ENCODE measurements around the gene HLCS.

HLCS gene

GRCh38 chr21:36968976-36969375 lies 2.5 kb upstream of the HLCS start:
- no peak for DNase-seq (ENCODE audit: low read depth)
- no peak overlapping the region for H3K4me3 ChIP-seq (ENCODE audit: control insufficient read depth, low read depth, low read length)
- no peak for TF ChIP-seq CTCF (conservative IDR thresholded peaks at IDR 0.05; ENCODE audit: control insufficient read depth, insufficient read depth, low read depth, low read length)

- TF ChIP-seq CTCF (conservative IDR thresholded peaks at IDR 0.05; ENCODE audit: control insufficient read depth, insufficient read depth, low read depth, low read length): no peak
- DNase-seq (ENCODE audit: low read depth): no peak
- no peak overlapping the region for H3K4me3 ChIP-seq (ENCODE audit: control insufficient read depth, low read depth, low read length)
Measured at GRCh38 chr21:36968414-36968813, 1.9 kb upstream of the HLCS start.

GRCh38 chr21:36966821-36967768 lies 626 bp upstream of the HLCS start:
- TF ChIP-seq CTCF (conservative IDR thresholded peaks at IDR 0.05; ENCODE audit: control insufficient read depth, insufficient read depth, low read depth, low read length): no peak
- peak; percentile 13 for DNase-seq (ENCODE audit: low read depth)
- H3K4me3 ChIP-seq (ENCODE audit: control insufficient read depth, low read depth, low read length): peak overlapping the region; percentile 57

- no peak for DNase-seq (ENCODE audit: low read depth)
- TF ChIP-seq CTCF (conservative IDR thresholded peaks at IDR 0.05; ENCODE audit: control insufficient read depth, insufficient read depth, low read depth, low read length): no peak
- H3K4me3 ChIP-seq (ENCODE audit: control insufficient read depth, low read depth, low read length): peak overlapping the region; percentile 68
Measured at GRCh38 chr21:36965720-36966065, 776 bp downstream of the HLCS start.

GRCh38 chr21:36964827-36965719 lies 1.4 kb downstream of the HLCS start:
- no peak for DNase-seq (ENCODE audit: low read depth)
- peak overlapping the region; percentile 68 for H3K4me3 ChIP-seq (ENCODE audit: control insufficient read depth, low read depth, low read length)
- TF ChIP-seq CTCF (conservative IDR thresholded peaks at IDR 0.05; ENCODE audit: control insufficient read depth, insufficient read depth, low read depth, low read length): no peak

GRCh38 chr21:36964398-36964797 lies 2.1 kb downstream of the HLCS start:
- no peak overlapping the region for H3K4me3 ChIP-seq (ENCODE audit: control insufficient read depth, low read depth, low read length)
- DNase-seq (ENCODE audit: low read depth): no peak
- TF ChIP-seq CTCF (conservative IDR thresholded peaks at IDR 0.05; ENCODE audit: control insufficient read depth, insufficient read depth, low read depth, low read length): no peak
